Activated T-cell treated with anti-CD3 and anti-CD28 coated beads, Interleukin-2, amount 50 U/mL, for 72 hours (primary cell): ENCODE data around the gene CEP295NL. TPM values are rescaled to one million over a fixed set of nuclear protein-coding genes. Genes with fewer than 3 reads are reported as not detected.
A peak's percentile ranks its signal among the peaks of the same experiment; 100 is the strongest.

ENCODE experiments used
- ATAC-seq, 2 donors: fragments of 150-1000 bp; cut with Tn5 transposase; replicated peaks in 1 of 2; 2 replicates each; pipeline ENCODE4 v1.10.0; 2021; ENCODE audit warnings: moderate library complexity in 2 of 2, mild to moderate bottlenecking in 1 of 2
- DNase-seq, 2 donors: peaks; one replicate each; pipeline ENCODE4 v3.0.0; 2021 to 2022; ENCODE audit warnings: mixed read lengths in 1 of 2
- H3K27ac Mint-ChIP-seq: one replicate; pipeline ENCODE4 v1.8.0; 2022; ENCODE audit warnings: mild to moderate bottlenecking, moderate library complexity, mixed read lengths
- H3K27me3 Mint-ChIP-seq: one replicate; pipeline ENCODE4 v1.8.0; 2022; ENCODE audit warnings: low read depth, mixed read lengths
- H3K36me3 Mint-ChIP-seq, 2 donors: one replicate each; pipeline ENCODE4 v1.8.0; 2022; ENCODE audit warnings: mixed read lengths in 2 of 2, mild to moderate bottlenecking in 1 of 2; ENCODE audit not compliant: insufficient read depth in 2 of 2
- H3K4me1 Mint-ChIP-seq: one replicate; pipeline ENCODE4 v1.8.0; 2022; ENCODE audit warnings: low read depth, mixed read lengths
- H3K4me3 Mint-ChIP-seq, 2 donors: one replicate each; pipeline ENCODE4 v1.8.0; 2022; ENCODE audit warnings: mild to moderate bottlenecking in 2 of 2, mixed read lengths in 2 of 2, moderate library complexity in 2 of 2
- H3K9me3 Mint-ChIP-seq, 2 donors: one replicate each; pipeline ENCODE4 v1.8.0; 2022; ENCODE audit warnings: mixed read lengths in 2 of 2
- total RNA-seq, 2 donors: library from RNA; stranded (reverse); gene quantifications; one replicate each; pipeline ENCODE4 v1.2.3, GENCODE V29; 2022

CEP295NL gene
- total RNA-seq, 2 donors from 2014 or later: 0.12 to 0.19 TPM

DNA sequence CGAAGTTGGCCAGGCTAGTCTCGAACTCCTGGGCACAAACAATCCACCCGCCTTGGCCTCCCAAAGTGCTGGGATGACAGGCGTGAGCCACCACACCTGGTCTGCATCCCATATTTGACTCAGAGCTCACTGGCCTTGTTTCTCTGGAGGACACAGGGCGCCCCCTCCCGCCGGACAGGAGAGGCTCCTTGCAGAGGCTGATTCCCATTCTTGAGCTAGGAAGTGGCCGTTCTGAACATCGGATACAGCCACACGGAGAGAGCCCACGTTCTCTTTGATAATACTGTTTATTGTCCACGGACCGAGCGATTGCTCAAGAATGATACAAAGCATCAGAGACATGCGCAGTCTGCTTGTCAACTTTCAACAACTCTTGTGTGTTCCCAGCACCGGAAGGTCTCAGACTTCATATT is 50.3 kb downstream of the CEP295NL start:
- ATAC-seq (no peak), DNase-seq (no peak)
- Mint-ChIP-seq H3K27me3 (no peaks in the 10 kb centered on the region), H3K9me3 (no peaks in the 10 kb centered on the region), H3K4me1 (no peaks in the 10 kb centered on the region), H3K27ac (no peak overlapping the region), H3K4me3 (no peak overlapping the region), H3K36me3 (no peaks in the 10 kb centered on the region)

DNA sequence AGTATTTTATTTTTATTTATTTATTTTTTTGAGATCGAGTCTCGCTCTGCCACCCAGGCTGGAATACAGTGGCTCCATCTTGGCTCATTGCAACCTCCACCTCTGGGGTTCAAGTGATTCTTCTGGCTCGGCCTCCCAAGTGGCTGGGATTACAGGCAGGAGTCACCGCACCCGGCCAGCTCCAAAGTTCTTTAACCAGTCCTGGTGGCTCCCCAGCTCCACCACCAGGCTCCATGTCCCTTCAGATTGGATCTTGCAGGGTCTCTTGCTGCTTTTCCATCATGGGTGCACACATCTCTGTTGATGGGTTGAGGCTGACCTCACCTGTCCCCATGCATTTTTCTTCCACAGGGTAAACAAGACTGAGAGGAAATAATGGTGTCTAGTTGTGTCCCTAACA is 54.0 kb downstream of the CEP295NL start:
- H3K4me1 Mint-ChIP-seq: peaks cover 8% of the 10 kb centered on the region
- no peak overlapping the region for H3K4me3 Mint-ChIP-seq
- H3K27ac Mint-ChIP-seq: no peak overlapping the region
- no peaks in the 10 kb centered on the region for H3K36me3 Mint-ChIP-seq
- no peak for DNase-seq
- ATAC-seq: no peak
- H3K27me3 Mint-ChIP-seq: no peaks in the 10 kb centered on the region
- H3K9me3 Mint-ChIP-seq: no peaks in the 10 kb centered on the region

DNA sequence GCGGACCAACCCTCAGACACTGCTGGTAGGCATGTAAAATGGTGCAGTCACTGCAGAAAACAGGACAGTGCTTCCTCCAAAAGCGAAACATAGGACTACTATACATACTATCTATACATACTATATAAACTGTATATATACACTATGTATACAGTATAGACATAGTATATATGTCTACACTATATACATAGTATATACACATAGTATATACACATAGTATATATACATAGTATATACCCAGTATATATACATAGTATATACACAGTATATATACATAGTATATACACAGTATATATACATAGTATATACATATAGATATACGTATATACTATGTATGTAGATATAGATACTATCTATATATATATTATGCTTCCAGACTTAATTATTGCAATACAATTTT is 55.9 kb downstream of the CEP295NL start:
- no peak for DNase-seq
- no peak for ATAC-seq
- Mint-ChIP-seq H3K27me3 (no peaks in the 10 kb centered on the region), H3K36me3 (no peaks in the 10 kb centered on the region), H3K9me3 (no peaks in the 10 kb centered on the region), H3K4me1 (peaks cover 24% of the 10 kb centered on the region), H3K4me3 (no peak overlapping the region), H3K27ac (no peak overlapping the region)

GRCh38 chr17:78844301-78845005 is 58.5 kb downstream of the CEP295NL start:
- ATAC-seq: no peak

DNA sequence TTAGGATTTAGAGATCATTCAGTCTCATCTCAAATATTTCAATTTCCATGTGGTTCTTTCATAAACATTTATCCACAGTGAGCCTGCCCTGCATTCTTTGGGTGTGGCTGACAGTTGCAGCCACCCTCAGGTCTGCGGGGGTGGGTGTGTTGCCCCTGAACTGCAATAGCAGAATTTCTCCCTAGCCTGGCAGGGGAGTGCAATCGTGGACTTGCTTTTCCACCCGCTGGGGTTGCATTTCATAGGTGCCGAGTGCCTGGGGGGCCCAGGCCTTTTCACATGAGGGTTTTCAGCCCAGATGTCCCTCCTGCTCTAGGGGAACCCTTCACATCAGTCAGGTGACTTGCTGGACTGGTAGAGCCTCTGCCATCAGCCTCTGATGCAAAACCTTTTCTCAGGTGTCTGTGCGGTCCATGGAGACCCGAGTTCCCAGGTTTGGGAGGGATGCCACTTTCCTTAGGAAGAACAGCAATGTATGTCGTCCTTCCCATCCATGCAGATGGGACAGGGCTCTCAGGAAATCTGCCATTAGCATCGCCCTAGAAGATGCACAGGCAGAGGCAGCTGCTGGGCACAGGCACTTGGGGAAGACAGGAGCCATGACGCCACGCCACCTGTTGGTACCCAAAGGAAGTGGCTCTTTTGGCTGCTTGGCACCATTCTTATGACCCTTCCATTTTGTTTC is 60.0 kb downstream of the CEP295NL start:
- Mint-ChIP-seq H3K27ac (no peak overlapping the region), H3K9me3 (no peaks in the 10 kb centered on the region), H3K4me3 (no peak overlapping the region), H3K27me3 (no peaks in the 10 kb centered on the region), H3K4me1 (peaks cover 48% of the 10 kb centered on the region), H3K36me3 (peaks cover 0 to 5% of the 10 kb centered on the region in 2 donors)
- DNase-seq: peak; percentile 60 to 70
- no peak for ATAC-seq

More at GRCh38 chr17:78844301-78845005, 58.5 kb downstream of the CEP295NL start:
- peaks cover 0 to 4% of the 10 kb centered on the region in 2 donors for H3K36me3 Mint-ChIP-seq
- H3K4me1 Mint-ChIP-seq: peaks cover 34% of the 10 kb centered on the region
- H3K27ac Mint-ChIP-seq: peak overlapping the region; percentile 4
- H3K9me3 Mint-ChIP-seq: no peaks in the 10 kb centered on the region
- peak overlapping the region; percentile 22 to 35 for H3K4me3 Mint-ChIP-seq
- no peaks in the 10 kb centered on the region for H3K27me3 Mint-ChIP-seq
- peak; percentile 23 to 39 for DNase-seq

GRCh38 chr17:78840780-78841611 is 62.0 kb downstream of the CEP295NL start, which contains the start of gene USP36:
USP36 (minus strand) TSS chr17:78840814; CDS start chr17:78836363, 4,451 bp downstream.
- peaks cover 8 to 11% of the 10 kb centered on the region in 2 donors for H3K36me3 Mint-ChIP-seq
- H3K4me1 Mint-ChIP-seq: peaks cover 62% of the 10 kb centered on the region
- DNase-seq (peak; percentile 100), ATAC-seq (peak; percentile 90 to 91)
- no peaks in the 10 kb centered on the region for H3K9me3 Mint-ChIP-seq
- H3K4me3 Mint-ChIP-seq: peak within 1 kb of the TSS; percentile 90 to 93
- H3K27ac Mint-ChIP-seq: peak within 1 kb of the TSS; percentile 85
- no peaks in the 10 kb centered on the region for H3K27me3 Mint-ChIP-seq

Other genes starting within 250 kb of the CEP295NL start
- gene CYTH1, start 120.9 kb downstream of the CEP295NL start, total RNA-seq: 100 to 1,000 TPM; 163 to 204 TPM
- gene USP36, start 62.4 kb downstream of the CEP295NL start, total RNA-seq: 100 to 1,000 TPM; 113 to 124 TPM
- gene TIMP2, start 22.2 kb upstream of the CEP295NL start, total RNA-seq: 1 to 10 TPM; 2.6 to 4.1 TPM
- 10 to 100 TPM; 23.1 to 28.2 TPM for gene LGALS3BP, start 76.7 kb upstream of the CEP295NL start, total RNA-seq
- gene CANT1, start 106.6 kb upstream of the CEP295NL start, total RNA-seq: 10 to 100 TPM; 52.9 to 58.1 TPM
- gene C1QTNF1, start 121.0 kb upstream of the CEP295NL start, total RNA-seq: under 1 TPM; 0.31 to 0.88 TPM
- 10 to 100 TPM; 51.4 to 53.0 TPM for gene ENGASE, start 171.6 kb upstream of the CEP295NL start, total RNA-seq